GM18861 (cell line): Measurements from ENCODE around the gene RGS2.

Source experiments
- ATAC-seq: cut with Tn5 transposase; IDR thresholded peaks from one replicate; pipeline ENCODE4 v1.9.1; 2021; ENCODE audit not compliant: unreplicated experiment

Gene RGS2, protein sequence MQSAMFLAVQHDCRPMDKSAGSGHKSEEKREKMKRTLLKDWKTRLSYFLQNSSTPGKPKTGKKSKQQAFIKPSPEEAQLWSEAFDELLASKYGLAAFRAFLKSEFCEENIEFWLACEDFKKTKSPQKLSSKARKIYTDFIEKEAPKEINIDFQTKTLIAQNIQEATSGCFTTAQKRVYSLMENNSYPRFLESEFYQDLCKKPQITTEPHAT

GRCh38 chr1:192808518-192809306 is at the start of gene RGS2:
TSS of gene RGS2 (plus strand) at chr1:192809039. CDS start at chr1:192809072, 33 bp downstream.
- ATAC-seq, result peak; percentile 80

DNA sequence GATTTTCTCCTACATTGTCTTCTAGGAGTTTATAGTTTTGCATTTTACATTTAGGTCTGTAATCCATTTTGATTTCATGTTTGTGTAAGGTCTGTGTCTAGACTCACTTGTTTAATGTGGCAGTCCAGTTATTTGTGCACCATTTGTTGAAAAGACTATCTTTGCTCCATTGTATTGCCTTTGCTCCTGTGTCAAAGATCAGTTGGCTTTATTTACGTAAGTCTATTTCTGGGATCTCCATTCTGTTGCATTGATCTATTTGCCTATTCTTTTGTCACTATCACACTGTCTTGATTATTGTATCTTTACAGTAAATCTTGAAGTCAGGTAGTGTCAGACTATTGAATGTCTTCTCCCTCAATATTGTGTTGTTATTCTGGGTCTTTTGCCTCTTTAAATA is 49.7 kb upstream of the RGS2 start:
- ATAC-seq, result no peak

DNA sequence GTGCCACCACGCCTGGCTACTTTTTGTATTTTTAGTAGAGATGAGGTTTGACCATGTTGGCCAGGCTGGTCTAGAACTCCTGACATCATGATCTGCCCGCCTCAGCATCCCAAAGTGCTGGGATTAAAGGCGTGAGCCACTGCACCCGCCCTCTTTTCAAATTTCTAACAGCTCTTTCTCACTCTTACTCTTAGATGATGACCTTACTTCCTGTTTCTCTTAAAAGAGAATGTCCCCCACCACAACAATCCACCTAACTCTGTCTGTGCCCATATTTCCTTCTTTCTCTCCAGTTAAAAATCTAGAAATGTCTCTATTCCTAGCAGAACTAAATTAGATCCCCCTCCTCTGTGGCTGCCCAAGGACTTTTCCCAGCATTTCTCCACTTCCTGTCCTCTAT is 46.6 kb upstream of the RGS2 start:
- no peak for ATAC-seq

DNA sequence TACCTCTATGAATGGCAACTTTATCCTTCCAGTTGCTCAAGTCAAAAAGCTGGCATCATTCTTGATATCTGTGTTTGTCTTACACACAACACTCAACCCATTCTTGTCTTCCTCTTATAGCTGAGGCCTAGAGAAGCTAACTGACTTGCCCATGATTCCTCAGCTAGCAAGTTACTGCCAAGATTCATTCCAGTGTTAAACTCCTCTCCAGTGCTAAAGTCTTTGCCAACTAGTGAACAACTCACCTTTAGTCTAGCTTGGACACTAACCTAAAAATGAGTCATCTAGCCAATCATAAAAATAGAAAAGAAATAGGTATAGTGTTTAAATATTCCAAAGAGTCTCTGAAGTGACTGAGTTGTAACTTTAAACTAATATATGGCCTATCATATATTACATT is 45.6 kb upstream of the RGS2 start:
- ATAC-seq, result no peak

DNA sequence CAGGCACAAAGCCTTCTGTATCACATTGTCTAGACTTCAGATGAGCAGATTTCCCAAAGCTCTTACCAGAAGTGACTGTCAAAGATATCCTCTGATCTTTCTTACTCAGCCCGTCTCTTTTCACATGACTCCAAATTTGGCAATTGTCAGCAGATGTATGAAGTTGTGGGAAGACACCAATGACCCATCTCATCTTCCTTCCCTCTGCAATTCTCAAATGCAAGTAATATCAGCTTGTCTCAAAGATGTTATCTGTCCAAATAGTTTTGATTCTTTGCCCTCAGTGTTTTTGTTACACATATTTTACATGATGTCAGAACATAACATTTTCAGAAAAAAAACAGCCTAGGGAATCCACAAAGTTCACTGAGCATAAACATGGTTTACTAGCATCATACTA is 45.1 kb upstream of the RGS2 start:
- ATAC-seq, result no peak

- no peak for ATAC-seq
These were observed 44.2 kb upstream of the RGS2 start for GRCh38 chr1:192764675-192765074.

DNA sequence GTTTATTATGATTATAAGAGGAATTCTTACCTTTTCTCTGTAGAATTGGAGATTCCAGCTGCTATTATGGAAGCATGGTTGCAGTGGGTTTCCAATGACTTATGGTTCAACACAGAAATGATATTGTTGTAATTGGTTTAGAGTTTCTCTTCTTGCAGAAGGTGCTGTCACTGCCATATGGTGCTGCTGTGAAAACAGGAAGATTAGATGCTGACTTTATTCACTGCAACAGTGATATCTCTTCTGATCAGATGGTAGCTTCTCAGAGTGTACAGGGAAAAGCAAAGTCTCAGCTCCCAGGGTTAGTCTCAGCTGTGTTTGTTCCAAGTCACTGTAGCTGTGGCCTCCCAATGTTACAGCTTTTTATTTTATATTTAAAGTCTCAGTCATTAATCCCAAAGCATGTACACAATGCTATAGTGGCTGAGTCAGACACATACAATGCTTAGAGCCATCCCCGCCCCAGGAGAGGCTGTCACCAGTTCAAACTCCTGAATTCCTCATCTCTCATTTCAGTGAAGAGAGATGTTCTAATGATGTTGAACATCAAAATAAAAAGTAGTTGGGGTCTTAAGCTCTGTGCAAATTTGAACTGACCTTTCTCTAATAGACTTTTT is 42.7 kb upstream of the RGS2 start:
- no peak for ATAC-seq

DNA sequence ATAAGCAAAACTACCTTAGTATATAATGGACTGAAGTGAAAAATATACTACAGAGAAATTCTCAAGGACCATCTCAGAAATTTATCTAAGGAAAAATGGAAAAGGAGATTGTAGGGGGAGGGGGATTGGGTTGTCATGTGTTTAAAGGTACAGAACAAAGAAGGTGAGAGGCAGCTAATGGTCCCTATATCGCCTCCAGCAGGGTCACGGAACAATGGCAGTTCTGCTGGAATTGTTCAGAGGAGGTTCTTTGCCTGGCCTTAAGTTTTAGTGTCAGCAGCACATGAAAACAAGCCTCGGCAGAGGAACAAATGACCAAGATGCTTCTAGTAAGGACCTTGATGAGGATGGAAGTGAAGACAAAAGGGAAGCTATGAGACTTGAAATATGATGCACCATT is 42.0 kb upstream of the RGS2 start:
- no peak for ATAC-seq

- ATAC-seq, result no peak
These were observed 41.0 kb upstream of the RGS2 start for GRCh38 chr1:192767798-192768197.

GRCh38 chr1:192768463-192768862 is 40.4 kb upstream of the RGS2 start:
- no peak for ATAC-seq

GRCh38 chr1:192771341-192771740 is 37.5 kb upstream of the RGS2 start:
- ATAC-seq, result no peak

GRCh38 chr1:192775631-192776030 is 33.2 kb upstream of the RGS2 start:
- ATAC-seq, result no peak

GRCh38 chr1:192776206-192776605 is 32.6 kb upstream of the RGS2 start:
- ATAC-seq, result no peak

DNA sequence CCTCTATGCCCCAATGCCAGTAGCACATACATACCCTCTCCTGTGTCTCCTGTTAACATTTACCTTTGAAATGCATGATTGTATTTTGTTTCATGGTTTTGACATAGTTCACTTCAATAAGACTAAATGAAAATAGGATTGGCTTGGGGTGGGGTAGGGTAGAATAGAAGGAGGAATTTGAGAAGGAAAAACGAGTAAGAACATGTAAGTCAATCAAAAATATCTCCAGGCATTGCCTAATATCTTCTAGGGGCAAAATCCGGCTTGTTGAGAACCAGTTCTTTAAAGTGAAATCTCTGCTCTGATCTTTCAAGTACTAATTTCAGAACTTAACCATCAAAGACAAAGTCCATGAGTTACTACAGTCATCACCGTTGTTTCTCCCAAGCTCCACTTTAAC is 31.8 kb upstream of the RGS2 start:
- ATAC-seq, result no peak

GRCh38 chr1:192783791-192784190 is 25.0 kb upstream of the RGS2 start:
- ATAC-seq, result no peak

DNA sequence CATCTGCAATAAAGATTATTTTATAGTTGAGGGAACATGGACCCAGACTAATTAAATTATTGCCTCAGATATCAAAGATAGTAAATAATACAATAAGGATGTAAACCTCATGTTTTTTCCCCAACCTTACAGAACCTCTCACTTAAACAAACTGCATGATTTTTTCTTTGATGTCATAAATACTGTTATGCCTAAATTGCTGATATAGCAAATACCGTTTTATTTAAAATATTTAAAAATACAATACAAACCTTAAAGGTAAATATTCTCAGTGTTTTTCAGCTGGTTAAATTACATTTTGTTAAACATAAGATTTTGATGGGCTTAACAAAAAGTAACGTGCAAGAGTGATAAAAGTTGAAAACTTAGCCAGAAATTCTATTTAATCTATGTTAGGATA is 24.4 kb upstream of the RGS2 start:
- ATAC-seq, result no peak

GRCh38 chr1:192786576-192786975 is 22.3 kb upstream of the RGS2 start:
- no peak for ATAC-seq

GRCh38 chr1:192787914-192788585 is 20.8 kb upstream of the RGS2 start:
- ATAC-seq, result no peak

DNA sequence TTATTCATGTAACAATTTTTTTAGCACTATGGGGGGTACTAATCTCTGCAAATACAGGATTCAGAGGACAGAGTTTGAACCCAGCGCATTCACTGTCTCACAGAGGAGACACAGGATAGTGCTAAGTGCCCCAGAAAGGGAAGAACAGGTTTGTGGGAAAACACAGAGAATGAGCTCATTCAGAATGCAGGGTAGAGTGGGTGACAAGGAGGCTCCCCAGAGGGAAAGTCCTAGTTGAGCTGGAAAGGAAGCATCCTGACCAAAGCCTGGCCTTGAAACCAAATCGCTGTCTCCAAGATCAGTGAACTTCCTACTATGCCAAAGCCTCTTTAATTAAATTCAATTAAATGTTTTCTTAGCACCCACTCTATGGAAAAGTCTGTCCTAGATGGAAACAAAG is 19.0 kb upstream of the RGS2 start:
- no peak for ATAC-seq

- ATAC-seq, result no peak
These were observed 16.2 kb upstream of the RGS2 start for GRCh38 chr1:192792628-192793027.

- no peak for ATAC-seq
These were observed 14.7 kb upstream of the RGS2 start for GRCh38 chr1:192793983-192794767.
